HG03520 (cell line): ENCODE data around the gene PANX2.

Experiments
- ATAC-seq: cut with Tn5 transposase; IDR thresholded peaks from one replicate; pipeline ENCODE4 v1.9.1; 2021; ENCODE audit warnings: mild to moderate bottlenecking, moderate library complexity; ENCODE audit not compliant: unreplicated experiment

Gene PANX2

DNA sequence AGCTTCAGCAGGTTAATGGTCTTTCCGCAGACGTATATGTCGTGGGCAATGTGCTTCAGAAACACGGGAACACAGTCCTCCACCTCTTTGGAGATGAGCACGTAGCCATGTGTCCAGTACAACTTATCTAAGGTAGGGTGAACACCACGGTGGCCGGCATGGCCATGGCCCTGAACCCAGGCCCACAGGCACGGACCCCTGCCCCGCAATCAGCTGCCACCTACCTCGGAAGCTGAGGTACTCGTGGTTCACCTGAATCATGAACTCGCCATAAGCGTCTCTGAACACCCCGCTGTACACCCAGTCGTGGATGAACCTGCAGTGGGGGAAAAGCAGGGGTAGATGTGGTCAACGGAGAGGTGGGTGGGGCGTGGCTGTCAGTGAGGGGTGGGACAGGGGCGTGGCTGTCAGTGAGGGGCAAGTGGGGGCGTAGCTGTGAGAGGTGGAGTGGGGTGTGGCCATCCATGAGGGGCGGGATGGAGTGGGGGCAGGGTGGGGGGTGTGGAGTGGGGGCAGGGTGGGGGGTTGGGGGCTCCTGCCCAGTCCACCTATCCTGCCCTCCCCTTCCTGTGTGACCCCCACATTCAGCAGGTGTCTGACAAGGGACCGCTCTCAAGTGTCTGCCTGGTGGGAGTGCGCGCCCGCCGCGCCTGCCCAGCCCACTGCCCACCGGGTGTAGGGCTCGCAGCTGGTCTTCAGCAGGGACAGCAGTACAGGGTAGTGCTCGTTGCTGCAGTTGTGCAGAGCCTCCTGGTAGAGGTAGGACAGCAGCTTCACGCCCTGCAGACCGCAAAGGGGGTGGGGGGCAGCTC lies 55.7 kb downstream of the PANX2 start:
- no peak for ATAC-seq

DNA sequence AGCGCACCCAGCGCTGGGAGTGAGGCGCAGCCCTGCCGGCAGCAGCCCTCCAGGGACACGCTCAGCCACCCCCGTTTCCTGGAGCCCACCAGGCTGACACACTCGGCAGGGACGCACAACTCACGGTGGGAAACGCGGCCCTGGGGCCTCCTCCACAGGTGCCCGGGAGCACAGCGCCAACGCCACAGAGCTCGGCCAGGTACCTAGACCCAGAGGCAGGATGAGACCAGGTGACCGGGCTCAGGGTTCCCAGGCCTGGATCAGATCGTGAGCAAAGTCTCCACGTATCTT lies 56.3 kb downstream of the PANX2 start:
- no peak for ATAC-seq

DNA sequence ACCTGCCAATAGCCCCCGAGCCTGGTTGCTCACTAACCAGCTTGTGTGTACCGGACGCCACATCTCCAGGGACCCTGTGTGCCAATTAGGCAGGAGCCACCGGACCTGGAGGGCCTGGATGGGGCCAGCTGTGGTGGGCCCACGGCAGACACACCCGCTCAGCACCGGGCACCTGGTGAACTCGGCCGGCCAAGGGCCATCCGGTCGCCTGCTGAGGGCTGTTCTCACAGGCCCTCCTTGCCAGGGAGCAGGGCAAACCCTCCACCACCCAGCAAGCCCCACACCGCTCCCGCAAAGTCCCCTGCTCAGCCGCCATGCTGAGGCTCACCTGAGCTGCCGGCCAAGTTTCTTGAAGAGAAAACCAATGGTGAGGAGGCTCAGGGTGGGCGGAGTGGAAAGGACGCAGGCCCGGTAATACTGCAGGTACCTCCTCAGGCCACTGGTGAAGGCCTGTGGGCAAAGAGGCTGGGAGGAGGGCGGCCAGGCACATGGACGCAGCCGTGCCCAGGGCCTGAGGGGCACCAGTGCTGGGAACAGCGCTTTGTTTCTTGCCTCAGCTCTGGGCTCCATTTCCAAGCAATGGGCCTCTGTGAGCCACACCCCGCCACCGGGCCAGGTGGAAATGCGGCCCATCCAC lies 57.2 kb downstream of the PANX2 start:
- no peak for ATAC-seq

DNA sequence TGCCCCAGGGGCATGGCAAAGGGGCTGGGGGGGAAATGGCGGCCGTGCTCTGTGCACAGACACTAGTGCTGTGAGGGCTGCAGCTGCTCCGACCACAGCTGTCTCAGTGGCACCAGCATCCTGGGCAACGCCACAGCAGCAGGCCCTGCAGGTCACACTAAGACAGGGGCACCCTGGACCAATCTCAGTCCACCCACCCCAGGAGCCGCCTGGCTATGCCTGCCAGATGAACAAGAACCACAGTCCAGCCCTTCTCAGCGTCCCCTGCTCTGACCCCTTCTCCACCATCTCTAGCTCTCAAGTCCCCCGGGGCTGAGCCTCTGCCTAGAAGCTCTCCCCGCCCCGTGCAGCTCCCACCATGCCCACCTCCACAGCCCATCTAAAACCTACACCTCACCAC lies 57.8 kb downstream of the PANX2 start:
- ATAC-seq, result no peak

DNA sequence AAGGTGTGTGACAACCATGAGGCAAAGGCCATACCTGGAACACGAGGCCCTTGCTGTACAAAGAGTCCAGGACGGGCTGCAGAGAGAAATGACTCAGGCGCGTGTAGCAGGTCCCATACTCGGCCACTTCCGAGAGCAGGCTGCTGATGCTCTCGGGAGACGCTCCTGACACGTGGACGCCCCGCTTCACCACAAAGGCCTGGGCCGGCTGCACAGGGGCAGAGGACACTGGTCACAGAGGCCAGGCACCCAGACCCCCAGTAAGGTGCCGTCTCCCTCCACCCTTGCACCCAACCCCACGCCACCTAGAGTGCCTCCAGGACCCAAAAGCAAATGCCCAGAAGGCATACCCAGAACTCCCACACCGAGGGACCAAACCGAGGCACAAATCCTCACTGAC lies 58.8 kb downstream of the PANX2 start:
- no peak for ATAC-seq
